ENCODE results near the gene MCL1. TPM values are rescaled to one million over a fixed set of nuclear protein-coding genes. Genes with fewer than 3 reads are reported as not detected.
A peak's percentile ranks its signal among the peaks of the same experiment; 100 is the strongest.

The MCL1 gene
- polyA plus RNA-seq, 6 donors from 2014 or later = 44.8 to 110 (median 95.1) TPM

GRCh38 chr1:150555198-150555970 lies 24.0 kb downstream of the MCL1 start:
- H3K36me3 Mint-ChIP-seq = no peaks in the 10 kb centered on the region
- ATAC-seq (ENCODE audit: low read depth in 2 of 2) (no peak), DNase-seq (no peak)
- H3K4me3 Mint-ChIP-seq = no peak overlapping the region
- no peaks in the 10 kb centered on the region for H3K9me3 Mint-ChIP-seq
- peaks cover 0 to 10% (median 4%) of the 10 kb centered on the region in 3 donors for H3K27me3 Mint-ChIP-seq
- peak overlapping the region in 1 of 6 donors; percentile 30 for H3K27ac Mint-ChIP-seq
- H3K4me1 Mint-ChIP-seq = peaks cover 26 to 29% (median 27%) of the 10 kb centered on the region in 3 donors

DNA sequence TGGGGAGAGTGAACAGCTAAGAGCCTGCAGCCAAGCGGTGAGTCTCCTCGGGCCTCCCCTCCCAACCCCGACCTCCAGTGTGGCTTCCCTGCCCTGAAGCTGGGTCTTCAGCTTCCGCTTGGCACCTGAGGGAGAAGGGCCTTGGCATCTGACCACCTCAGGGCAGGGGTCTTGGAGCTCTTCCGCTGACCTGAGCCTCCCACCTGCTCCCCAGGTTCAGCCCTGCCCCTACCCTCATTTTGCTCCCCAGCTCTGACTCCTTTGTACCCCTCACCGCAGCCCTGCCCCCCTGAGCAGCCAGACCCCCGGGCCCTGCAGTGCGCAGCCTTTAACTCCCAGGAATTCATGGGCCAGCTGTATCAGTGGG lies 25.3 kb downstream of the MCL1 start:
- Mint-ChIP-seq H3K27me3 (peaks cover 4 to 17% (median 7%) of the 10 kb centered on the region in 3 donors), H3K9me3 (no peaks in the 10 kb centered on the region), H3K4me1 (peaks cover 24 to 27% (median 25%) of the 10 kb centered on the region in 3 donors), H3K36me3 (no peaks in the 10 kb centered on the region), H3K27ac (peak overlapping the region in 1 of 6 donors; percentile 77), H3K4me3 (no peak overlapping the region)
- ATAC-seq (ENCODE audit: low read depth in 2 of 2) (no peak), DNase-seq (no peak)

DNA sequence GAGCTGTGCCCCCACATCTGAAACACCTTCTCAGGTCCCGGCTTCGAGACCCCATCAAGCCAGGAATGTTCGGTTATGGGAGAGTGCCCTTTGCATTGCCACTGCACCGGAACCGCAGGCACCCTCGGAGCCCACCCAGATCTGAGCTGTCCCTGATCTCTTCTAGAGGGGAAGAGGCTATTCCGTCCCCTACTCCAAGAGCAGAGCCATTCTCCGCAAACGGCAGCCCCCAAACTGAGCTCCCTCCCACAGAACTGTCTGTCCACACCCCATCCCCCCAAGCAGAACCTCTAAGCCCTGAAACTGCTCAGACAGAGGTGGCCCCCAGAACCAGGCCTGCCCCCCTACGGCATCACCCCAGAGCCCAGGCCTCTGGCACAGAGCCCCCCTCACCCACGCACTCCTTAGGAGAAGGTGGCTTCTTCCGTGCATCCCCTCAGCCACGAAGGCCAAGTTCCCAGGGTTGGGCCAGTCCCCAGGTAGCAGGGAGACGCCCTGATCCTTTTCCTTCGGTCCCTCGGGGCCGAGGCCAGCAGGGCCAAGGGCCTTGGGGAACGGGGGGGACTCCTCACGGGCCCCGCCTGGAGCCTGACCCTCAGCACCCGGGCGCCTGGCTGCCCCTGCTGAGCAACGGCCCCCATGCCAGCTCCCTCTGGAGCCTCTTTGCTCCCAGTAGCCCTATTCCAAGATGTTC lies 25.9 kb downstream of the MCL1 start:
- ATAC-seq (ENCODE audit: low read depth in 2 of 2) (no peak), DNase-seq (no peak)
- peak overlapping the region in 1 of 6 donors; percentile 77 for H3K27ac Mint-ChIP-seq
- H3K4me3 Mint-ChIP-seq = no peak overlapping the region
- H3K36me3 Mint-ChIP-seq = no peaks in the 10 kb centered on the region
- peaks cover 5 to 17% (median 7%) of the 10 kb centered on the region in 3 donors for H3K27me3 Mint-ChIP-seq
- no peaks in the 10 kb centered on the region for H3K9me3 Mint-ChIP-seq
- H3K4me1 Mint-ChIP-seq = peaks cover 25 to 28% (median 25%) of the 10 kb centered on the region in 3 donors

GRCh38 chr1:150552911-150553289 lies 26.5 kb downstream of the MCL1 start:
- DNase-seq = no peak
- Mint-ChIP-seq H3K27ac (no peak overlapping the region), H3K4me3 (peak overlapping the region in 1 of 8 donors; percentile 74)

DNA sequence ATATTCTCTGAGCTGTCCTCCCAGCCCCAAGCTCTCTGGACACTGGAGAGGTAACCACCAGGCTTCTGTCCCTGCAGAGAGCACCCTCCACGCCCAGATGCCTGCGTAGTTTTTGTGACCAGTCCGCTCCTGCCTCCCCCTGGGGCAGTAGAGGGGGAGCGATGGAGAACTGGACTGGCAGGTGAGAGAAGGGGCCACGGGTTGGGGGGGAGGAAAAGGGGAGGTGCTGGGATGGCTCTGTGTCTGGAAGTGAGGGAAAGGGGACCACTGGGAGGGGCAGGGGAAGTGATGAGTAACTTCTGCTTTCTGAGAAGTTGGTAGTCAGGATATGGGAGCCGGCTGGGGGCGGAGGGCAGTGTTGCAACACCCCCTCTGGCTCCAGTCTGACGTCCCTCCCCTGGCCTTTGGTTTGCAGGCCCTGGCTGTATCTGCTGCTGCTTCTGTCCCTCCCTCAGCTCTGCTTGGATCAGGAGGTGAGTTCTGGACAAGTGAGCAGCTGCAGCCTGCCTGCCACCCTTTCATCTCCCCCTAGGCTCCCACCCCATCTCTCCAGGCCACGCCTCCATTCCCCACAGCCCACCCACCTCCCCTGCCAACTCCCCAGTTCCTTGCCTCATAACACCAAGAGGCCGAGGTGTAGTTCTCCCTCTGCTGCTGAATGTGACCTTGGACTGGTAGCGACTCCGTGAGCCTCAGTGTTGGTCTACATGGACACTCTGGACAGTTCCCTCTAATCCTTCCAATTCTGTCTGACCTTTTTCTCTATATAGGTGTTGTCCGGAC lies 27.1 kb downstream of the MCL1 start:
- no peak for DNase-seq
- Mint-ChIP-seq H3K27me3 (peaks cover 7 to 17% (median 8%) of the 10 kb centered on the region in 3 donors), H3K9me3 (no peaks in the 10 kb centered on the region), H3K36me3 (no peaks in the 10 kb centered on the region), H3K4me1 (peaks cover 25 to 31% (median 29%) of the 10 kb centered on the region in 3 donors), H3K27ac (peak overlapping the region in 1 of 6 donors; percentile 78), H3K4me3 (peak overlapping the region in 4 of 8 donors; percentile 42 to 80 (median 60))
- peak; percentile 40 to 44 for ATAC-seq (ENCODE audit: low read depth in 2 of 2)

More at GRCh38 chr1:150552911-150553289, 26.5 kb downstream of the MCL1 start:
- Mint-ChIP-seq H3K9me3 (no peaks in the 10 kb centered on the region), H3K4me1 (peaks cover 25 to 31% (median 28%) of the 10 kb centered on the region in 3 donors), H3K27me3 (peaks cover 7 to 17% (median 8%) of the 10 kb centered on the region in 3 donors), H3K36me3 (no peaks in the 10 kb centered on the region)
- no peak for ATAC-seq (ENCODE audit: low read depth in 2 of 2)

DNA sequence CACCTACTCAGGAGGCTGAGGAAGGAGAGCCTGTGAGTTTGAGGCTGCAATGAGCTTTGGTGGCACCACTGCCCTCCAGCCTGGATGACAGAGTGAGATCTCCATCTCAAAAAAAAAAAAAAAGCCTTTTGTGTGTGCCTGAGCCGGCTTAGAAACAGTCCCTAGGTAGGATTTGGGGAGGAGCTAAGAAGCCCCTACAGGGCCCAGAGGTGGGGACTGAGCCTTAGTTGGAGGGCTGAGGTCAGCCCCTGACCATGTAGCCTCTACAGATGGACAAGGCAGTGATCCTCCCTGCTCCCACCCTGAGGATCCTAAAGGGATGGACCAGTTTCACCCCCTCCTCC lies 27.7 kb downstream of the MCL1 start:
- Mint-ChIP-seq H3K36me3 (no peaks in the 10 kb centered on the region), H3K4me1 (peaks cover 25 to 31% (median 29%) of the 10 kb centered on the region in 3 donors), H3K27ac (peak overlapping the region in 1 of 6 donors; percentile 78), H3K4me3 (peak overlapping the region in 1 of 8 donors; percentile 42), H3K9me3 (no peaks in the 10 kb centered on the region), H3K27me3 (peaks cover 7 to 20% (median 8%) of the 10 kb centered on the region in 3 donors)
- no peak for DNase-seq
- ATAC-seq (ENCODE audit: low read depth in 2 of 2) = no peak

GRCh38 chr1:150551051-150551783 lies 28.2 kb downstream of the MCL1 start:
- ATAC-seq (ENCODE audit: low read depth in 2 of 2) (no peak), DNase-seq (no peak)
- H3K4me3 Mint-ChIP-seq = peak overlapping the region in 5 of 8 donors; percentile 3 to 76 (median 47)
- H3K9me3 Mint-ChIP-seq = no peaks in the 10 kb centered on the region
- H3K36me3 Mint-ChIP-seq = no peaks in the 10 kb centered on the region
- peaks cover 7 to 26% (median 12%) of the 10 kb centered on the region in 3 donors for H3K27me3 Mint-ChIP-seq
- no peak overlapping the region for H3K27ac Mint-ChIP-seq
- H3K4me1 Mint-ChIP-seq = peaks cover 25 to 31% (median 29%) of the 10 kb centered on the region in 3 donors

GRCh38 chr1:150550222-150551050 lies 29.0 kb downstream of the MCL1 start:
- no peak for DNase-seq
- peaks cover 7 to 32% (median 12%) of the 10 kb centered on the region in 3 donors for H3K27me3 Mint-ChIP-seq
- H3K4me1 Mint-ChIP-seq = peaks cover 23 to 31% (median 29%) of the 10 kb centered on the region in 3 donors
- no peaks in the 10 kb centered on the region for H3K9me3 Mint-ChIP-seq
- peak overlapping the region in 7 of 8 donors; percentile 37 to 92 (median 71) for H3K4me3 Mint-ChIP-seq
- H3K27ac Mint-ChIP-seq = no peak overlapping the region
- H3K36me3 Mint-ChIP-seq = no peaks in the 10 kb centered on the region
- ATAC-seq (ENCODE audit: low read depth in 2 of 2) = no peak

DNA sequence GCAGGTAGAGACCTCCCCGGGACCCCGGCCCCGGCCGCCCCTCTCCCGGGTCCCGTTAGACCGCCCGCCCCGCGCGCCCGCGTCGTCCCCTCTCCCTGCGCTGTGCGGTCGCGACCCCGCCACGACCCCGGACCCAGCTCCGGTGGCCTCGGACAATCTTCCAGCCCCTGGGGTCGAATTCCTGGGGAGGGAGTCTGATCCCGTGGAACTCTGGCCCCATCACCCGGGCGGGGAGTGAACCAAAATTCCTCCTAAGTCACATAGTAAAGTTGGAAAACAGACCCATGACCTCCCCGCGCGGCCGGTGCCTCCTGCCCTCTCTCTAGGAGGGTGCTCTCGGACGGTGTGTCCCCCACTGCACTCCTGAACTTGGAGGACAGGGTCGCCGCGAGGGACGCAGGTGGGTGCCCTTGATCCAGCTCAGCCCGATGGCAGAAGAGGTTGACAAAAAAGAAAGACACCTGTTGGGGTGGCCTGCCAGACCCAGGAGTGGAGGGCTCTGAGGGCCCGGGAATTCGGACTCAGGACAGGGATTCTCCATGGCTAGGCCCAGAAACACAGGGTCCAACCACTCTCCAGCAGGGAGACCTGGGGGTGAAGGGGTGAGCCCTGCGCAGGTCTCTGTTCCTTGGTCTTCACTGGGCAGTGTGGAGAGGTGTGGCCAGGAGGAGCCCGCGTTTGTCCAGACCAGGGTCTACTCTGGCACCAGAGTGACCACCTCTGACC lies 29.8 kb downstream of the MCL1 start:
- ATAC-seq (ENCODE audit: low read depth in 2 of 2) (peak in 1 of 2 donors; percentile 2), DNase-seq (no peak)
- Mint-ChIP-seq H3K36me3 (no peaks in the 10 kb centered on the region), H3K27ac (peak overlapping the region in 3 of 6 donors; percentile 47 to 59 (median 47)), H3K27me3 (peaks cover 7 to 34% (median 12%) of the 10 kb centered on the region in 3 donors), H3K4me3 (peak overlapping the region; percentile 59 to 92 (median 84)), H3K4me1 (peaks cover 23 to 31% (median 29%) of the 10 kb centered on the region in 3 donors), H3K9me3 (no peaks in the 10 kb centered on the region)

DNA sequence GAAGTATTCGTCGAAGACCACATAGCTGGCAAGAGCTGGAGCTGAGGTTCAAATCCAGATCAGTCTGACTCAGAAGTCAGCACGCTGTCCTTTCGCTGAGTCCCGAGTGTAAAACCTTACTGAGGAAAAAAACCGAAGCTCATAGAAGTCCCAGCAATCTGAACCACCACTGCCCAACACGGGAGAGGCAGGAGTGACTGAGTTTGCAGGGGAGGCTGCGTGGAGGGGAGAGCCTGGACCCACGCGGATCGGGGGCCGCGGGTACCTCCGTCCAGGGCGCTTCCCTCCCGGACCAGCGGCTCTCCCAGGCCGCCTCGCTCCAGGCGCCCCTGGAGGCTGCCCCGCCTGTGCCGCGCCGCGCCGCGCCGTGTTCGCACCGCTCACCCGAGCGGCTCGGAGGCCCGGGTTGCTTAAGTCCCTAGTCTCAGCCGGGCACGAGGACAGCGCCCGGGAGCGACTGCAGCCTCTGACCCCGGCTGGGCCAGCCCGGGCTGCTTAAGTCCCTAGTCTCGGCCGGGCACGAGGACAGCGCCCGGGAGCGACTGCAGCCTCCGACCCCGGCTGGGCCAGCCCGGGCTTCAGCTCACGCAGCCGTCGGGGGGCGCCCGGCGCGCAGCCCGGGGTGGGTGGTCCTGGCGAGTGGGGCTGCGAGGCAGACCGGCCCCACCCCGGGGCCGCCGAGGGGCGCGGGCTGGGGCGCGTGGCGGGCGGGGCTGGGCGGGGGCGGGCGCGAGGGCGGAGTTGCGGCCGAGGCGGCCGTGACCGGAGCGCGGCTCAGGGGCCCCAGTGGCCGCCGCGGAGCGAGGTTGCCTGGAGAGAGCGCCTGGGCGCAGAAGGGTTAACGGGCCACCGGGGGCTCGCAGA lies 30.5 kb downstream of the MCL1 start, which contains the start of gene ADAMTSL4:
Gene ADAMTSL4 (plus strand): TSS at position 777 of the 864 bp plus-strand sequence. CDS start 2,881 bp downstream, outside the sequence.
- Mint-ChIP-seq H3K27ac (peak within 1 kb of the TSS in 3 of 6 donors; percentile 47 to 59 (median 47)), H3K27me3 (peaks cover 7 to 34% (median 12%) of the 10 kb centered on the region in 3 donors), H3K36me3 (no peaks in the 10 kb centered on the region), H3K4me3 (peak within 1 kb of the TSS; percentile 79 to 92 (median 87)), H3K9me3 (no peaks in the 10 kb centered on the region), H3K4me1 (peaks cover 23 to 31% (median 29%) of the 10 kb centered on the region in 3 donors)
- DNase-seq (peak; percentile 28), ATAC-seq (ENCODE audit: low read depth in 2 of 2) (peak; percentile 78 to 80)

GRCh38 chr1:150548324-150548631 lies 31.1 kb downstream of the MCL1 start:
- H3K27ac Mint-ChIP-seq = no peak overlapping the region
- no peak for ATAC-seq (ENCODE audit: low read depth in 2 of 2)
- H3K36me3 Mint-ChIP-seq = no peaks in the 10 kb centered on the region
- no peaks in the 10 kb centered on the region for H3K9me3 Mint-ChIP-seq
- H3K4me3 Mint-ChIP-seq = peak overlapping the region; percentile 76 to 88 (median 86)
- H3K4me1 Mint-ChIP-seq = peaks cover 23 to 31% (median 29%) of the 10 kb centered on the region in 3 donors
- no peak for DNase-seq
- H3K27me3 Mint-ChIP-seq = peaks cover 7 to 34% (median 12%) of the 10 kb centered on the region in 3 donors

Measured in naive B cell (primary cell).